ENCODE results near the gene LPAR3. TPM values are rescaled to one million over a fixed set of nuclear protein-coding genes. Genes with fewer than 3 reads are reported as not detected.

The LPAR3 gene
- total and polyA plus RNA-seq, 5 experiments from 2014 or later: 0.40 to 2.3 (median 1.4) TPM

GRCh38 chr1:84775535-84775920 is 117.5 kb downstream of the LPAR3 start:
- Mint-ChIP-seq H3K4me1 (peaks cover 11 to 24% (median 14%) of the 10 kb centered on the region in 4 donors), H3K9me3 (no peaks in the 10 kb centered on the region), H3K36me3 (no peaks in the 10 kb centered on the region), H3K27me3 (peaks cover 0 to 6% (median 0%) of the 10 kb centered on the region in 5 donors), H3K4me3 (no peak overlapping the region), H3K27ac (no peak overlapping the region)
- POLR2A ChIA-PET: interaction anchor here (0.7 kb wide), 1 partner anchor 653 kb away, joined by 3 read pairs; no protein-coding TSS in a partner anchor
- DNase-seq (no peak), ATAC-seq (no peak)

- DNase-seq: no peak
- no peaks in the 10 kb centered on the region for H3K9me3 Mint-ChIP-seq
- H3K4me1 Mint-ChIP-seq: peaks cover 6 to 18% (median 8%) of the 10 kb centered on the region in 4 donors
- H3K4me3 Mint-ChIP-seq: no peak overlapping the region
- POLR2A ChIA-PET: interaction anchor here (0.5 to 0.7 kb wide), 2 partner anchors 28 to 653 kb away, joined by 3 read pairs; no protein-coding TSS in a partner anchor
- H3K27ac Mint-ChIP-seq: no peak overlapping the region
- H3K36me3 Mint-ChIP-seq: no peaks in the 10 kb centered on the region
- peaks cover 0 to 10% (median 4%) of the 10 kb centered on the region in 5 donors for H3K27me3 Mint-ChIP-seq
- no peak for ATAC-seq
These were observed 118.1 kb downstream of the LPAR3 start for GRCh38 chr1:84774669-84775534.

- Mint-ChIP-seq H3K36me3 (no peaks in the 10 kb centered on the region), H3K4me1 (peaks cover 0 to 9% (median 5%) of the 10 kb centered on the region in 4 donors), H3K27me3 (peaks cover 0 to 10% (median 4%) of the 10 kb centered on the region in 5 donors), H3K4me3 (no peak overlapping the region), H3K27ac (no peak overlapping the region), H3K9me3 (no peaks in the 10 kb centered on the region)
- POLR2A ChIA-PET: no interaction called here
- DNase-seq (no peak), ATAC-seq (no peak)
These were observed 119.0 kb downstream of the LPAR3 start for GRCh38 chr1:84773933-84774497.

GRCh38 chr1:84773195-84773594 is 119.8 kb downstream of the LPAR3 start:
- no peaks in the 10 kb centered on the region for H3K36me3 Mint-ChIP-seq

GRCh38 chr1:84772428-84772943 is 120.5 kb downstream of the LPAR3 start:
- POLR2A ChIA-PET: interaction anchor here (0.6 kb wide), 1 partner anchor 39 kb away, joined by 5 read pairs; no protein-coding TSS in a partner anchor
- Mint-ChIP-seq H3K27ac (peak overlapping the region in 2 of 10 donors; percentile 22 to 45), H3K9me3 (no peaks in the 10 kb centered on the region), H3K27me3 (peaks cover 0 to 10% (median 4%) of the 10 kb centered on the region in 5 donors), H3K4me3 (no peak overlapping the region), H3K36me3 (no peaks in the 10 kb centered on the region), H3K4me1 (peaks cover 0 to 6% (median 5%) of the 10 kb centered on the region in 4 donors)
- DNase-seq (peak; percentile 43 to 82 (median 68)), ATAC-seq (peak; percentile 74 to 84)

More at GRCh38 chr1:84773195-84773594, 119.8 kb downstream of the LPAR3 start:
- peaks cover 0 to 6% (median 5%) of the 10 kb centered on the region in 4 donors for H3K4me1 Mint-ChIP-seq
- DNase-seq: no peak
- no peak overlapping the region for H3K4me3 Mint-ChIP-seq
- no peak for ATAC-seq
- H3K27ac Mint-ChIP-seq: no peak overlapping the region
- POLR2A ChIA-PET: no interaction called here
- H3K27me3 Mint-ChIP-seq: peaks cover 0 to 10% (median 4%) of the 10 kb centered on the region in 5 donors
- H3K9me3 Mint-ChIP-seq: no peaks in the 10 kb centered on the region

GRCh38 chr1:84771895-84772294 is 121.1 kb downstream of the LPAR3 start:
- Mint-ChIP-seq H3K27ac (peak overlapping the region in 2 of 10 donors; percentile 26 to 45), H3K36me3 (no peaks in the 10 kb centered on the region), H3K9me3 (no peaks in the 10 kb centered on the region), H3K4me1 (peaks cover 0 to 6% (median 5%) of the 10 kb centered on the region in 4 donors), H3K4me3 (no peak overlapping the region), H3K27me3 (peaks cover 0 to 10% (median 4%) of the 10 kb centered on the region in 5 donors)
- POLR2A ChIA-PET: no interaction called here
- DNase-seq: no peak
- no peak for ATAC-seq

- ATAC-seq: no peak
- peak overlapping the region in 1 of 10 donors; percentile 15 for H3K27ac Mint-ChIP-seq
- POLR2A ChIA-PET: no interaction called here
- no peak for DNase-seq
- peaks cover 0 to 6% (median 5%) of the 10 kb centered on the region in 4 donors for H3K4me1 Mint-ChIP-seq
- H3K36me3 Mint-ChIP-seq: no peaks in the 10 kb centered on the region
- H3K9me3 Mint-ChIP-seq: no peaks in the 10 kb centered on the region
- H3K27me3 Mint-ChIP-seq: peaks cover 3 to 15% (median 12%) of the 10 kb centered on the region in 5 donors
- H3K4me3 Mint-ChIP-seq: no peak overlapping the region
These were observed 122.5 kb downstream of the LPAR3 start for GRCh38 chr1:84770481-84770880.

- H3K4me1 Mint-ChIP-seq: peaks cover 0 to 6% (median 5%) of the 10 kb centered on the region in 4 donors
- no peak for DNase-seq
- H3K4me3 Mint-ChIP-seq: no peak overlapping the region
- no peak overlapping the region for H3K27ac Mint-ChIP-seq
- H3K9me3 Mint-ChIP-seq: no peaks in the 10 kb centered on the region
- ATAC-seq: no peak
- no peaks in the 10 kb centered on the region for H3K36me3 Mint-ChIP-seq
- peaks cover 8 to 22% (median 18%) of the 10 kb centered on the region in 5 donors for H3K27me3 Mint-ChIP-seq
- POLR2A ChIA-PET: no interaction called here
These were observed 123.4 kb downstream of the LPAR3 start for GRCh38 chr1:84769636-84770035.

GRCh38 chr1:84768634-84769033 is 124.4 kb downstream of the LPAR3 start:
- Mint-ChIP-seq H3K4me3 (no peak overlapping the region), H3K27me3 (peaks cover 8 to 30% (median 18%) of the 10 kb centered on the region in 5 donors), H3K36me3 (no peaks in the 10 kb centered on the region), H3K27ac (no peak overlapping the region), H3K4me1 (peaks cover 0 to 6% (median 5%) of the 10 kb centered on the region in 4 donors), H3K9me3 (no peaks in the 10 kb centered on the region)
- no peak for DNase-seq
- ATAC-seq: no peak
- POLR2A ChIA-PET: no interaction called here

GRCh38 chr1:84763912-84764680 is 128.9 kb downstream of the LPAR3 start:
- ATAC-seq (no peak), DNase-seq (no peak)
- H3K36me3 Mint-ChIP-seq: no peaks in the 10 kb centered on the region

GRCh38 chr1:84762664-84763063 is 130.3 kb downstream of the LPAR3 start:
- H3K9me3 Mint-ChIP-seq: no peaks in the 10 kb centered on the region
- peaks cover 3 to 10% (median 5%) of the 10 kb centered on the region in 4 donors for H3K4me1 Mint-ChIP-seq
- peaks cover 7 to 43% (median 19%) of the 10 kb centered on the region in 5 donors for H3K27me3 Mint-ChIP-seq
- no peak overlapping the region for H3K27ac Mint-ChIP-seq
- no peaks in the 10 kb centered on the region for H3K36me3 Mint-ChIP-seq
- POLR2A ChIA-PET: no interaction called here
- H3K4me3 Mint-ChIP-seq: no peak overlapping the region
- ATAC-seq: no peak
- DNase-seq: no peak

More at GRCh38 chr1:84763912-84764680, 128.9 kb downstream of the LPAR3 start:
- POLR2A ChIA-PET: no interaction called here
- H3K4me3 Mint-ChIP-seq: no peak overlapping the region
- peaks cover 0 to 4% (median 3%) of the 10 kb centered on the region in 4 donors for H3K4me1 Mint-ChIP-seq
- peaks cover 7 to 41% (median 17%) of the 10 kb centered on the region in 5 donors for H3K27me3 Mint-ChIP-seq
- H3K27ac Mint-ChIP-seq: no peak overlapping the region
- no peaks in the 10 kb centered on the region for H3K9me3 Mint-ChIP-seq

All from naive thymus-derived CD8-positive, alpha-beta T cell (primary cell).